ENCODE results near the gene LY9.

The LY9 gene

GRCh38 chr1:160806784-160807183, 10.8 kb downstream of the LY9 start:
- no peak for DNase-seq

GRCh38 chr1:160807247-160807646, 11.3 kb downstream of the LY9 start:
- no peak for DNase-seq

GRCh38 chr1:160807738-160808137, 11.8 kb downstream of the LY9 start:
- no peak for DNase-seq

- no peak for DNase-seq
Measured at GRCh38 chr1:160808289-160808688, 12.3 kb downstream of the LY9 start.

GRCh38 chr1:160810486-160810885, 14.5 kb downstream of the LY9 start:
- no peak for DNase-seq

- DNase-seq = no peak
Measured at GRCh38 chr1:160811147-160811546, 15.2 kb downstream of the LY9 start.

- DNase-seq = no peak
Measured at GRCh38 chr1:160813215-160813614, 17.2 kb downstream of the LY9 start.

GRCh38 chr1:160814316-160814715, 18.3 kb downstream of the LY9 start:
- DNase-seq = no peak

- no peak for DNase-seq
Measured at GRCh38 chr1:160814856-160815255, 18.9 kb downstream of the LY9 start.

- no peak for DNase-seq
Measured at GRCh38 chr1:160818207-160818937, 22.4 kb downstream of the LY9 start.

GRCh38 chr1:160819186-160819585, 23.2 kb downstream of the LY9 start:
- no peak for DNase-seq

GRCh38 chr1:160821627-160822026, 25.7 kb downstream of the LY9 start:
- no peak for DNase-seq

- no peak for DNase-seq
Measured at GRCh38 chr1:160823296-160823695, 27.3 kb downstream of the LY9 start.

GRCh38 chr1:160826546-160826945, 30.6 kb downstream of the LY9 start:
- DNase-seq = no peak

- no peak for DNase-seq
Measured at GRCh38 chr1:160827418-160827817, 31.4 kb downstream of the LY9 start.

GRCh38 chr1:160829766-160830165, 33.8 kb downstream of the LY9 start:
- no peak for DNase-seq

GRCh38 chr1:160830321-160831153, 34.6 kb downstream of the LY9 start:
- no peak for DNase-seq

GRCh38 chr1:160834945-160835565, 39.1 kb downstream of the LY9 start:
- no peak for DNase-seq

GRCh38 chr1:160835751-160836150, 39.8 kb downstream of the LY9 start:
- DNase-seq = no peak

GRCh38 chr1:160836561-160836960, 40.6 kb downstream of the LY9 start:
- DNase-seq = no peak

GRCh38 chr1:160836981-160837557, 41.1 kb downstream of the LY9 start:
- no peak for DNase-seq

GRCh38 chr1:160837558-160838205, 41.7 kb downstream of the LY9 start:
- no peak for DNase-seq

GRCh38 chr1:160838888-160839287, 42.9 kb downstream of the LY9 start:
- no peak for DNase-seq
